Measurements from ENCODE around the gene CELF2.
"Not testable (repeated sequence)": the region's sequence is repeated elsewhere in the genome, so short reads cannot be mapped to it uniquely, and the experiment has no call there.

CELF2 gene

DNA sequence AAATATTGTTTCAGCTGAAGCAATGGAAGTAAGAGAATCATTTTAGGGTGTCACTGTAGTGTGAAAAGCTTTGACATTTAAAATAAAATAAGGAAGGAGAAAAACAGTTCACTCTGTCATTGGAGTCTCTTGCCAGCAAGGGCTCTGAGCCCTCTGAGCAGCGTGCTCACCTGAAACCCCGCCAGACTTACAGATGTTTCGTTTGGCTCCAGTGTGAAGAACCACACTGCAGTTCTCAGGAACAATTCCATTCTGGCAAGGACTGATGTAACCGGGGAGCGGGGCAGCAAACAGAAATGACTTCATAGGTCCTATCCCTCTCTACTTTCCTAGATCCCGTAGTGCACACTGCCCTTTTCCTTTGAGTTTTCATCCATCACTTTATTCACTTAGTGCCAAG lies 164.3 kb downstream of the CELF2 start:
- no peak overlapping the region for H3K9ac ChIP-seq (ENCODE audit: low read depth, low read length)
- peaks cover 92% of the 10 kb centered on the region for H3K79me2 ChIP-seq (ENCODE audit: insufficient read depth, low read length)
- no peak for ATAC-seq (ENCODE audit: insufficient read depth, low read depth)
- H3K9me3 ChIP-seq (ENCODE audit: insufficient read depth, low read length, severe bottlenecking), result peaks cover 13% of the 10 kb centered on the region
- no peak overlapping the region for H3K4me2 ChIP-seq (ENCODE audit: insufficient read depth, low read length)
- peaks cover 66% of the 10 kb centered on the region for H3K36me3 ChIP-seq (ENCODE audit: insufficient read depth, low read length)
- peak overlapping the region; percentile 43; the same call in 1 of the 2 replicates for H3K27ac ChIP-seq (ENCODE audit: low read length)
- no peak for TF ChIP-seq EZH2 (IDR thresholded peaks at IDR 0.05; ENCODE audit: borderline replicate concordance, low read depth, low read length, severe bottlenecking)
- TF ChIP-seq, protein P1, sequence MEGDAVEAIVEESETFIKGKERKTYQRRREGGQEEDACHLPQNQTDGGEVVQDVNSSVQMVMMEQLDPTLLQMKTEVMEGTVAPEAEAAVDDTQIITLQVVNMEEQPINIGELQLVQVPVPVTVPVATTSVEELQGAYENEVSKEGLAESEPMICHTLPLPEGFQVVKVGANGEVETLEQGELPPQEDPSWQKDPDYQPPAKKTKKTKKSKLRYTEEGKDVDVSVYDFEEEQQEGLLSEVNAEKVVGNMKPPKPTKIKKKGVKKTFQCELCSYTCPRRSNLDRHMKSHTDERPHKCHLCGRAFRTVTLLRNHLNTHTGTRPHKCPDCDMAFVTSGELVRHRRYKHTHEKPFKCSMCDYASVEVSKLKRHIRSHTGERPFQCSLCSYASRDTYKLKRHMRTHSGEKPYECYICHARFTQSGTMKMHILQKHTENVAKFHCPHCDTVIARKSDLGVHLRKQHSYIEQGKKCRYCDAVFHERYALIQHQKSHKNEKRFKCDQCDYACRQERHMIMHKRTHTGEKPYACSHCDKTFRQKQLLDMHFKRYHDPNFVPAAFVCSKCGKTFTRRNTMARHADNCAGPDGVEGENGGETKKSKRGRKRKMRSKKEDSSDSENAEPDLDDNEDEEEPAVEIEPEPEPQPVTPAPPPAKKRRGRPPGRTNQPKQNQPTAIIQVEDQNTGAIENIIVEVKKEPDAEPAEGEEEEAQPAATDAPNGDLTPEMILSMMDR (IDR thresholded peaks at IDR 0.05; ENCODE audit: borderline replicate concordance, extremely low read depth, low read length, poor library complexity, severe bottlenecking), result no peak
- DNase-seq, result no peak
- H2AFZ ChIP-seq (ENCODE audit: low read depth, low read length), result no peak overlapping the region
- H4K20me1 ChIP-seq (ENCODE audit: insufficient read depth, low read length), result peaks cover 9% of the 10 kb centered on the region; the same call in 1 of the 2 replicates
- no peaks in the 10 kb centered on the region for H3K27me3 ChIP-seq (ENCODE audit: insufficient read depth, low read length, poor library complexity)
- no peak overlapping the region for H3K4me3 ChIP-seq (ENCODE audit: low read depth in 1 of 2, low read length in 2 of 2)
- H3K4me1 ChIP-seq (ENCODE audit: insufficient read depth, low read length), result peaks cover 64% of the 10 kb centered on the region

DNA sequence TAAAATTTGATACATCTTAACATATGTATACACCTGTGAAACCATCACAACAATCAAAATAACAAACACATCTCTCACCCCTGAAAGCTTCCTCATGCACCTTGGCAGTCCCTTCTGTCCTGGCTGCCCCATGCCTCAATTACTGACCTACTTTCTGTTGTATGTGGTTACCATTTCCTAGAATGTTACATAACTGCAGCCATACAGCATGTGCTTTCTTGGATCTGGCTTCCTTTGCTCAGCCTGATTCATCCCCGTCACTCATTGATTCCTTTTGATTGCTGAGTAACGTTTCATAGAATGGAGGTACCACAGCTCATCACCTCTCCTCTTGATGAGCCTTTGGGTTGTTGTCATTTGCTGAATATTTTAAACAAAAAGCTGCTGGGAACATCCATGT lies 165.3 kb downstream of the CELF2 start:
- Histone ChIP-seq H3K4me3 (ENCODE audit: low read depth in 1 of 2, low read length in 2 of 2) (no peak overlapping the region), H3K9ac (ENCODE audit: low read depth, low read length) (no peak overlapping the region), H3K4me2 (ENCODE audit: insufficient read depth, low read length) (no peak overlapping the region), H4K20me1 (ENCODE audit: insufficient read depth, low read length) (peaks cover 6% of the 10 kb centered on the region; the same call in 1 of the 2 replicates), H3K9me3 (ENCODE audit: insufficient read depth, low read length, severe bottlenecking) (peaks cover 13% of the 10 kb centered on the region), H3K79me2 (ENCODE audit: insufficient read depth, low read length) (peaks cover 92% of the 10 kb centered on the region), H3K27me3 (ENCODE audit: insufficient read depth, low read length, poor library complexity) (no peaks in the 10 kb centered on the region), H3K27ac (ENCODE audit: low read length) (0 out of 2 replicates have a peak overlapping the region, but pooled peaks have one; percentile 43), H2AFZ (ENCODE audit: low read depth, low read length) (no peak overlapping the region), H3K36me3 (ENCODE audit: insufficient read depth, low read length) (peaks cover 66% of the 10 kb centered on the region), H3K4me1 (ENCODE audit: insufficient read depth, low read length) (peaks cover 54% of the 10 kb centered on the region)
- TF ChIP-seq, protein P1 (IDR thresholded peaks at IDR 0.05; ENCODE audit: borderline replicate concordance, extremely low read depth, low read length, poor library complexity, severe bottlenecking), result no peak
- TF ChIP-seq EZH2 (IDR thresholded peaks at IDR 0.05; ENCODE audit: borderline replicate concordance, low read depth, low read length, severe bottlenecking), result no peak
- ATAC-seq (ENCODE audit: insufficient read depth, low read depth), result no peak
- DNase-seq, result no peak

DNA sequence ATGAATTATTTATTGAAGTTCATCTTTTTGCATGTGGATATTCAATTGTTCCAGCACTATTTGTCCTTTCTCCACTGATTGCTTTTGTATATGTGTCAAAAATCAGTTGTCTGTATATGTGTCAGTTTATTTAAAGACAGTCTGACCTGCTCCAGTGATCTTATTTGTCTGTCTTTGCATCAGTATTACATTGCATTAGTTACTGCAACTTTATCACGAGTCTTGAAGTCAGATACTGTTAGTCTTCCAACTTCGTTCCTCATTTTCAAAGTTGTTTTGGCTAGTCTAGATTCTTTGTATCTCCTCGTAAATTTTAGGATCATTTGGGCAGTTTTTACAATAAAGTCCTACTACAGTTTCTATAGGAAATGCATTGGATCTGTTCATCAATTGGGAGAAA lies 166.4 kb downstream of the CELF2 start:
- TF ChIP-seq, protein P1 (IDR thresholded peaks at IDR 0.05; ENCODE audit: borderline replicate concordance, extremely low read depth, low read length, poor library complexity, severe bottlenecking), result no peak
- no peak for TF ChIP-seq EZH2 (IDR thresholded peaks at IDR 0.05; ENCODE audit: borderline replicate concordance, low read depth, low read length, severe bottlenecking)
- H3K9ac ChIP-seq (ENCODE audit: low read depth, low read length), result no peak overlapping the region
- H3K4me2 ChIP-seq (ENCODE audit: insufficient read depth, low read length), result no peak overlapping the region
- peaks cover 6% of the 10 kb centered on the region; the same call in 1 of the 2 replicates for H4K20me1 ChIP-seq (ENCODE audit: insufficient read depth, low read length)
- DNase-seq (no peak), ATAC-seq (ENCODE audit: insufficient read depth, low read depth) (no peak)
- H3K36me3 ChIP-seq (ENCODE audit: insufficient read depth, low read length), result peaks cover 66% of the 10 kb centered on the region
- no peak overlapping the region for H3K27ac ChIP-seq (ENCODE audit: low read length)
- H2AFZ ChIP-seq (ENCODE audit: low read depth, low read length), result no peak overlapping the region
- H3K4me1 ChIP-seq (ENCODE audit: insufficient read depth, low read length), result peaks cover 43% of the 10 kb centered on the region
- peaks cover 100% of the 10 kb centered on the region for H3K79me2 ChIP-seq (ENCODE audit: insufficient read depth, low read length)
- H3K27me3 ChIP-seq (ENCODE audit: insufficient read depth, low read length, poor library complexity), result no peaks in the 10 kb centered on the region
- H3K9me3 ChIP-seq (ENCODE audit: insufficient read depth, low read length, severe bottlenecking), result peaks cover 13% of the 10 kb centered on the region
- H3K4me3 ChIP-seq (ENCODE audit: low read depth in 1 of 2, low read length in 2 of 2), result no peak overlapping the region

DNA sequence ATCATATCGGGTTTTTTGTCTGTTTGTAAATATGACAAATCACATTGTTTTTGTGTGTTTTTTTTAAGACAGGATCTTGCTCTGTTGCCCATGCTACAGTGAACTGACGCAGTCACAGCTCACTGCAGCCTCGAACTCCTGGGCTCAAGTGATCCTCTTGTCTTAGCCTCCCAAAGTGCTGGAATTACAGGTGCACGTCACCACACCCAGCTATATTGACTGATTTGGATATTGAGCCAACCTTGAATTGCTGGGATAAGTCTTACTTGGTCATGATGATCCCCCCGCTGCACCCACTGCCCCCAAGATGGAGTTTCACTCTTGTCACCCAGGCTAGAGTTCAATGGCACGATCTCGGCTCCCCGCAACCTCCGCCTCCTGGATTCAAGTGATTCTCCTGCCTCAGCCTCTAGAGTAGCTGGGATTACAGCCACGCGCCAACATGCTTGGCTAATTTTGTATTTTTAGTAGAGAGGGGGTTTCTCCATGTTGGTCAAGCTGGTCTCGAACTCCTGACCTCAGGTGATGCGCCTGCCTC lies 167.5 kb downstream of the CELF2 start:
- H3K4me2 ChIP-seq (ENCODE audit: insufficient read depth, low read length); H3K4me3 ChIP-seq (ENCODE audit: low read depth in 1 of 2, low read length in 2 of 2); DNase-seq; H2AFZ ChIP-seq (ENCODE audit: low read depth, low read length); ATAC-seq (ENCODE audit: insufficient read depth, low read depth); H3K9ac ChIP-seq (ENCODE audit: low read depth, low read length); H3K27ac ChIP-seq (ENCODE audit: low read length); H3K27me3 ChIP-seq (ENCODE audit: insufficient read depth, low read length, poor library complexity): not testable (repeated sequence)
- H4K20me1 ChIP-seq (ENCODE audit: insufficient read depth, low read length), result peaks cover 10% of the 10 kb centered on the region; the same call in 1 of the 2 replicates
- H3K79me2 ChIP-seq (ENCODE audit: insufficient read depth, low read length), result peaks cover 100% of the 10 kb centered on the region
- peaks cover 32% of the 10 kb centered on the region for H3K4me1 ChIP-seq (ENCODE audit: insufficient read depth, low read length)
- H3K9me3 ChIP-seq (ENCODE audit: insufficient read depth, low read length, severe bottlenecking), result peaks cover 13% of the 10 kb centered on the region
- peaks cover 65% of the 10 kb centered on the region for H3K36me3 ChIP-seq (ENCODE audit: insufficient read depth, low read length)

All from DND-41 (cell line).